GM21576 (cell line): Measurements from ENCODE around the gene PLXNA2.

ENCODE experiments used
- ATAC-seq: cut with Tn5 transposase; IDR thresholded peaks from one replicate; pipeline ENCODE4 v1.9.1; 2021; ENCODE audit warnings: mild to moderate bottlenecking, moderate library complexity; ENCODE audit not compliant: unreplicated experiment

The PLXNA2 gene

GRCh38 chr1:208225954-208226937 is 17.9 kb downstream of the PLXNA2 start:
- no peak for ATAC-seq

GRCh38 chr1:208224192-208224713 is 19.9 kb downstream of the PLXNA2 start:
- ATAC-seq: no peak

GRCh38 chr1:208223136-208223535 is 21.0 kb downstream of the PLXNA2 start:
- ATAC-seq: no peak

GRCh38 chr1:208222376-208223126 is 21.6 kb downstream of the PLXNA2 start:
- ATAC-seq: no peak

GRCh38 chr1:208221291-208221622 is 22.9 kb downstream of the PLXNA2 start:
- no peak for ATAC-seq

- no peak for ATAC-seq
Observed at GRCh38 chr1:208219659-208220282, 24.4 kb downstream of the PLXNA2 start.

GRCh38 chr1:208219098-208219658 is 25.0 kb downstream of the PLXNA2 start:
- ATAC-seq: no peak

GRCh38 chr1:208218237-208219097 is 25.7 kb downstream of the PLXNA2 start:
- ATAC-seq: no peak

GRCh38 chr1:208217781-208218180 is 26.4 kb downstream of the PLXNA2 start:
- ATAC-seq: no peak

GRCh38 chr1:208216806-208217205 is 27.4 kb downstream of the PLXNA2 start:
- ATAC-seq: no peak

GRCh38 chr1:208216062-208216461 is 28.1 kb downstream of the PLXNA2 start:
- no peak for ATAC-seq

GRCh38 chr1:208215393-208215792 is 28.8 kb downstream of the PLXNA2 start:
- ATAC-seq: no peak

GRCh38 chr1:208213786-208214185 is 30.4 kb downstream of the PLXNA2 start:
- no peak for ATAC-seq

GRCh38 chr1:208212893-208213292 is 31.3 kb downstream of the PLXNA2 start:
- no peak for ATAC-seq

- ATAC-seq: no peak
Observed at GRCh38 chr1:208211921-208212843, 32.0 kb downstream of the PLXNA2 start.

GRCh38 chr1:208209896-208210589 is 34.1 kb downstream of the PLXNA2 start:
- ATAC-seq: no peak

GRCh38 chr1:208209286-208209685 is 34.9 kb downstream of the PLXNA2 start:
- ATAC-seq: no peak

- no peak for ATAC-seq
Observed at GRCh38 chr1:208208132-208208487, 36.1 kb downstream of the PLXNA2 start.
